Nasal cavity respiratory epithelium epithelial cell of viscerocranial mucosa (primary cell): Measurements from ENCODE around the gene SCAMP4. TPM values are rescaled to one million over a fixed set of nuclear protein-coding genes. Genes with fewer than 3 reads are reported as not detected.

Experiments used
- total RNA-seq: library from RNA; depleted of rRNA; stranded (reverse); fragments of >200 nt; gene quantifications from 2 replicates; pipeline ENCODE4 v1.2.3, GENCODE V29; 2014

The SCAMP4 gene
- 13.0 and 48.7 TPM in 2 replicates for total RNA-seq

DNA sequence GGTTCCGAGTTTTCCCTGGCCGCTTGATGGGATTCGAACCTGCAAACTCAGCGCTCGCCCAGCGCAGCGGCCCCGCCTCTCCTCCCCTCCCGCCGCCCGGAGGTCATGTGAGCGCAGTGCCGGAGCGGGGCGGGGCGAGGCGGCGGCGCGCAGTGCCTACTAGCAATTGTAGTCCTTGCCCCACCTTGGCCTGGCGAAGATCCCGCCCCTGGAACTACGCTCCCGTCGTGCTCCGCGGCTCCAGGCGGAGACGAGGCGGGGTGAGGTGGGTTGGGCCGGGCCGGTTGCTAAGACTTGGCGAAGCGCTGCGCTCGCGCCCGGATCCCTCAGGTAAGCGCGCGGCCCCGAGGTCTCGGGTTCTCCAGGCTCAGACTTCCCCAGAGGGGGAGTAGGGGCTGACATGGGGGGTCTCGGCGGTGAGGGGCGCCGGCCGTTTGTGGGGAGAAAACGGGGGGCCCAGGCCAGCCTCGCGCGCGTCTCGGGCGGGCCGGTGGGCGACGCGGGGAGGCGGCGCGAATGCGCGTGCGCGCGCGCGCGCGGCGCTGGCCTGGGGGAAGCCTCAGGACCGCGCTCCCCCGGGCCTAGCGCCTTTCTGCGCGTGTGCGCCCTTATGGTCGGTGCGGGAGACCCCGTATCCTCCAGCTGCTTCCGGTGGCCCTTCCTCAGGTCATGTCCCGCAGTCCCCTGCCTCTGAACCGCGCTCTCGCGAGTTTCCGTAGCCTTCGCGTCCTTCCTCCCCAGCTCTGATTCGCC, at the start of gene SCAMP4, which contains the start of gene ADAT3:
Gene SCAMP4 (plus strand): TSS at position 290 of the 753 bp plus-strand sequence. CDS start 9,621 bp downstream, outside the sequence.
Gene ADAT3 (plus strand): TSS at position 290 of the 753 bp plus-strand sequence. CDS start 6,649 bp downstream, outside the sequence.

GRCh38 chr19:1863328-1863637, 41.9 kb upstream of the SCAMP4 start, which contains the start of gene KLF16:
Gene KLF16 (minus strand): TSS chr19:1863579. CDS start chr19:1863497, 82 bp downstream.

GRCh38 chr19:1885398-1886119, 19.6 kb upstream of the SCAMP4 start, which contains the start of gene ABHD17A:
Gene ABHD17A (minus strand): TSS chr19:1885496. CDS start chr19:1881566, 3,930 bp downstream.

GRCh38 chr19:1941146-1942077, 36.2 kb downstream of the SCAMP4 start, which contains the start of gene CSNK1G2:
Gene CSNK1G2 (plus strand): TSS chr19:1941172. CDS start chr19:1969773, 28,601 bp downstream.

Other genes with a start within 250 kb of the SCAMP4 start
- under 0.01 TPM in 2 replicates for gene ONECUT3, start 151.9 kb upstream of the SCAMP4 start, total RNA-seq
- gene ATP8B3, start 93.1 kb upstream of the SCAMP4 start, total RNA-seq: under 0.01 and 1.1 TPM in 2 replicates
- gene REXO1, start 56.9 kb upstream of the SCAMP4 start, total RNA-seq: 7.5 and 20.5 TPM in 2 replicates
- gene KLF16, start 41.8 kb upstream of the SCAMP4 start, total RNA-seq: 10.9 and 18.9 TPM in 2 replicates
- 38.7 and 40.0 TPM in 2 replicates for gene ABHD17A, start 19.9 kb upstream of the SCAMP4 start, total RNA-seq
- gene ADAT3, start within 50 bp of the SCAMP4 start, total RNA-seq: 1.4 and 3.3 TPM in 2 replicates
- 60.1 and 117 TPM in 2 replicates for gene CSNK1G2, start 35.8 kb downstream of the SCAMP4 start, total RNA-seq
- 16.1 and 125 TPM in 2 replicates for gene BTBD2, start 110.3 kb downstream of the SCAMP4 start, total RNA-seq
- gene MKNK2, start 145.8 kb downstream of the SCAMP4 start, total RNA-seq: 430 and 865 TPM in 2 replicates
- 19.1 and 49.2 TPM in 2 replicates for gene MOB3A, start 190.9 kb downstream of the SCAMP4 start, total RNA-seq
- gene IZUMO4, start 191.5 kb downstream of the SCAMP4 start, total RNA-seq: 1.9 and 2.4 TPM in 2 replicates
- gene AP3D1, start 246.2 kb downstream of the SCAMP4 start, total RNA-seq: 89.2 and 208 TPM in 2 replicates